ENCODE data around the gene ZCCHC10. TPM values are rescaled to one million over a fixed set of nuclear protein-coding genes. Genes with fewer than 3 reads are reported as not detected.

The ZCCHC10 gene
- total and polyA plus RNA-seq, 10 of the 15 experiments (the other 5 are each of a cell fraction or from before 2014, with no cell fraction given): 16.8 to 117 (median 53.5) TPM

DNA sequence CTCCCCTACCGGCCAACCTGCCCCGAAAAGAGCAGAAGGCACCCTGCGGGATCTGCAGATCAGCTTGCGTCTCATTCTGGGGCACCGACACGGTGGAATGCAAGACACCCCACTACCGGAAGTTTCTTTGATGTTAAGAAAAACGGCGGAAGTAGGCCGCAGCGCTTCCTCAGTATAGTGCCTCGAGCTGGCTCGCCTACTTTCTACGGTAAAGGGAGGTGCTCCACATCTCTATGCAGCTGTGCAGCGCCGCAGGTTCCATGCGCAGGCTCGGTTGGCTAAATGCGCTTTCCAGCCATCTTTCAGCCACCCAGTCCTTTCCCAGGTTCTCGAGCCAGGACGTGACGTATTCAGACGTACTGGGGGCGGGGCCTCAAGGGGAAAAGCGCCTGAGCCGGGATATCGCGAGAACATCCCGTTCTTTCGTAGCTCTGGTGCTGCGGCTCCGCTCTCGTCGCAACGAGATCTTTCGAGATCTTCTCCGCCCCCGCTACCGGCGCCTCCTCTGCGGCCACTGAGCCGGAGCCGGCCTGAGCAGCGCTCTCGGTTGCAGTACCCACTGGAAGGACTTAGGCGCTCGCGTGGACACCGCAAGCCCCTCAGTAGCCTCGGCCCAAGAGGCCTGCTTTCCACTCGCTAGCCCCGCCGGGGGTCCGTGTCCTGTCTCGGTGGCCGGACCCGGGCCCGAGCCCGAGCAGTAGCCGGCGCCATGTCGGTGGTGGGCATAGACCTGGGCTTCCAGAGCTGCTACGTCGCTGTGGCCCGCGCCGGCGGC is 25.4 kb upstream of the ZCCHC10 start, which contains the start of gene HSPA4 (continued):
- TF ChIP-seq, protein P1, sequence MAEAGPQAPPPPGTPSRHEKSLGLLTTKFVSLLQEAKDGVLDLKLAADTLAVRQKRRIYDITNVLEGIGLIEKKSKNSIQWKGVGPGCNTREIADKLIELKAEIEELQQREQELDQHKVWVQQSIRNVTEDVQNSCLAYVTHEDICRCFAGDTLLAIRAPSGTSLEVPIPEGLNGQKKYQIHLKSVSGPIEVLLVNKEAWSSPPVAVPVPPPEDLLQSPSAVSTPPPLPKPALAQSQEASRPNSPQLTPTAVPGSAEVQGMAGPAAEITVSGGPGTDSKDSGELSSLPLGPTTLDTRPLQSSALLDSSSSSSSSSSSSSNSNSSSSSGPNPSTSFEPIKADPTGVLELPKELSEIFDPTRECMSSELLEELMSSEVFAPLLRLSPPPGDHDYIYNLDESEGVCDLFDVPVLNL (IDR thresholded peaks at IDR 0.05; ENCODE audit: low read depth, low read length): no peak
- no peak for TF ChIP-seq NFYB (IDR thresholded peaks at IDR 0.05; ENCODE audit: insufficient read depth, low read depth, low read length)
- peak; percentile 51; the same call in 1 of the 2 replicates for TF ChIP-seq HCFC1 (IDR thresholded peaks at IDR 0.05; ENCODE audit: low read length)
- no peak for TF ChIP-seq WRNIP1 (IDR thresholded peaks at IDR 0.05; ENCODE audit: borderline replicate concordance, low read depth, low read length)
- TF ChIP-seq MXI1 (IDR thresholded peaks at IDR 0.05; ENCODE audit: low read depth, low read length): peak; percentile 83; the same call in 1 of the 2 replicates
- TF ChIP-seq, protein P2, sequence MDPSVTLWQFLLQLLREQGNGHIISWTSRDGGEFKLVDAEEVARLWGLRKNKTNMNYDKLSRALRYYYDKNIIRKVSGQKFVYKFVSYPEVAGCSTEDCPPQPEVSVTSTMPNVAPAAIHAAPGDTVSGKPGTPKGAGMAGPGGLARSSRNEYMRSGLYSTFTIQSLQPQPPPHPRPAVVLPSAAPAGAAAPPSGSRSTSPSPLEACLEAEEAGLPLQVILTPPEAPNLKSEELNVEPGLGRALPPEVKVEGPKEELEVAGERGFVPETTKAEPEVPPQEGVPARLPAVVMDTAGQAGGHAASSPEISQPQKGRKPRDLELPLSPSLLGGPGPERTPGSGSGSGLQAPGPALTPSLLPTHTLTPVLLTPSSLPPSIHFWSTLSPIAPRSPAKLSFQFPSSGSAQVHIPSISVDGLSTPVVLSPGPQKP (IDR thresholded peaks at IDR 0.05; ENCODE audit: low read depth, low read length): peak; percentile 78; the same call in 1 of the 2 replicates
- TF ChIP-seq, protein P3, sequence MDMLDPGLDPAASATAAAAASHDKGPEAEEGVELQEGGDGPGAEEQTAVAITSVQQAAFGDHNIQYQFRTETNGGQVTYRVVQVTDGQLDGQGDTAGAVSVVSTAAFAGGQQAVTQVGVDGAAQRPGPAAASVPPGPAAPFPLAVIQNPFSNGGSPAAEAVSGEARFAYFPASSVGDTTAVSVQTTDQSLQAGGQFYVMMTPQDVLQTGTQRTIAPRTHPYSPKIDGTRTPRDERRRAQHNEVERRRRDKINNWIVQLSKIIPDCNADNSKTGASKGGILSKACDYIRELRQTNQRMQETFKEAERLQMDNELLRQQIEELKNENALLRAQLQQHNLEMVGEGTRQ (IDR thresholded peaks at IDR 0.05; ENCODE audit: borderline replicate concordance, low read depth, low read length): no peak
- peak; percentile 54; the same call in 1 of the 2 replicates for TF ChIP-seq TCF12 (IDR thresholded peaks at IDR 0.05; ENCODE audit: low read depth, low read length)
- peak in 1 of 2 experiments; percentile 55; a peak in 2 of 4 replicates for TF ChIP-seq ETV6 (conservative IDR thresholded peaks at IDR 0.05 in 1 of 2, IDR thresholded peaks at IDR 0.05 in 1 of 2; ENCODE audit: borderline replicate concordance in 1 of 2, low read depth in 1 of 2)
- no peak for TF ChIP-seq ZNF24 (IDR thresholded peaks at IDR 0.05)
- TF ChIP-seq CBX5 (IDR thresholded peaks at IDR 0.05; ENCODE audit: low read depth): no peak
- TF ChIP-seq, protein P4, sequence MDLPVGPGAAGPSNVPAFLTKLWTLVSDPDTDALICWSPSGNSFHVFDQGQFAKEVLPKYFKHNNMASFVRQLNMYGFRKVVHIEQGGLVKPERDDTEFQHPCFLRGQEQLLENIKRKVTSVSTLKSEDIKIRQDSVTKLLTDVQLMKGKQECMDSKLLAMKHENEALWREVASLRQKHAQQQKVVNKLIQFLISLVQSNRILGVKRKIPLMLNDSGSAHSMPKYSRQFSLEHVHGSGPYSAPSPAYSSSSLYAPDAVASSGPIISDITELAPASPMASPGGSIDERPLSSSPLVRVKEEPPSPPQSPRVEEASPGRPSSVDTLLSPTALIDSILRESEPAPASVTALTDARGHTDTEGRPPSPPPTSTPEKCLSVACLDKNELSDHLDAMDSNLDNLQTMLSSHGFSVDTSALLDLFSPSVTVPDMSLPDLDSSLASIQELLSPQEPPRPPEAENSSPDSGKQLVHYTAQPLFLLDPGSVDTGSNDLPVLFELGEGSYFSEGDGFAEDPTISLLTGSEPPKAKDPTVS (IDR thresholded peaks at IDR 0.05; ENCODE audit: low read depth, low read length): peak; percentile 100
- peak; percentile 95; the same call in 1 of the 2 replicates for TF ChIP-seq RCOR1 (conservative IDR thresholded peaks at IDR 0.05; ENCODE audit: low read depth, low read length)
- TF ChIP-seq, protein P5, sequence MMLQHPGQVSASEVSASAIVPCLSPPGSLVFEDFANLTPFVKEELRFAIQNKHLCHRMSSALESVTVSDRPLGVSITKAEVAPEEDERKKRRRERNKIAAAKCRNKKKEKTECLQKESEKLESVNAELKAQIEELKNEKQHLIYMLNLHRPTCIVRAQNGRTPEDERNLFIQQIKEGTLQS (IDR thresholded peaks at IDR 0.05; ENCODE audit: borderline replicate concordance, extremely low read depth, low read depth, low read length): no peak
- TF ChIP-seq LARP7 (IDR thresholded peaks at IDR 0.05): no peak; the same call in 1 of the 2 replicates
- peak; percentile 9 to 34; a peak in 1 of 4 replicates for TF ChIP-seq BHLHE40 (IDR thresholded peaks at IDR 0.05; ENCODE audit: borderline replicate concordance in 1 of 2, low read depth in 2 of 2, low read length in 1 of 2)
- TF ChIP-seq, protein P6, sequence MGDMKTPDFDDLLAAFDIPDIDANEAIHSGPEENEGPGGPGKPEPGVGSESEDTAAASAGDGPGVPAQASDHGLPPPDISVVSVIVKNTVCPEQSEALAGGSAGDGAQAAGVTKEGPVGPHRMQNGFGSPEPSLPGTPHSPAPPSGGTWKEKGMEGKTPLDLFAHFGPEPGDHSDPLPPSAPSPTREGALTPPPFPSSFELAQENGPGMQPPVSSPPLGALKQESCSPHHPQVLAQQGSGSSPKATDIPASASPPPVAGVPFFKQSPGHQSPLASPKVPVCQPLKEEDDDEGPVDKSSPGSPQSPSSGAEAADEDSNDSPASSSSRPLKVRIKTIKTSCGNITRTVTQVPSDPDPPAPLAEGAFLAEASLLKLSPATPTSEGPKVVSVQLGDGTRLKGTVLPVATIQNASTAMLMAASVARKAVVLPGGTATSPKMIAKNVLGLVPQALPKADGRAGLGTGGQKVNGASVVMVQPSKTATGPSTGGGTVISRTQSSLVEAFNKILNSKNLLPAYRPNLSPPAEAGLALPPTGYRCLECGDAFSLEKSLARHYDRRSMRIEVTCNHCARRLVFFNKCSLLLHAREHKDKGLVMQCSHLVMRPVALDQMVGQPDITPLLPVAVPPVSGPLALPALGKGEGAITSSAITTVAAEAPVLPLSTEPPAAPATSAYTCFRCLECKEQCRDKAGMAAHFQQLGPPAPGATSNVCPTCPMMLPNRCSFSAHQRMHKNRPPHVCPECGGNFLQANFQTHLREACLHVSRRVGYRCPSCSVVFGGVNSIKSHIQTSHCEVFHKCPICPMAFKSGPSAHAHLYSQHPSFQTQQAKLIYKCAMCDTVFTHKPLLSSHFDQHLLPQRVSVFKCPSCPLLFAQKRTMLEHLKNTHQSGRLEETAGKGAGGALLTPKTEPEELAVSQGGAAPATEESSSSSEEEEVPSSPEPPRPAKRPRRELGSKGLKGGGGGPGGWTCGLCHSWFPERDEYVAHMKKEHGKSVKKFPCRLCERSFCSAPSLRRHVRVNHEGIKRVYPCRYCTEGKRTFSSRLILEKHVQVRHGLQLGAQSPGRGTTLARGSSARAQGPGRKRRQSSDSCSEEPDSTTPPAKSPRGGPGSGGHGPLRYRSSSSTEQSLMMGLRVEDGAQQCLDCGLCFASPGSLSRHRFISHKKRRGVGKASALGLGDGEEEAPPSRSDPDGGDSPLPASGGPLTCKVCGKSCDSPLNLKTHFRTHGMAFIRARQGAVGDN (IDR thresholded peaks at IDR 0.05): peak; percentile 51
- no peak for TF ChIP-seq KAT2A (conservative IDR thresholded peaks at IDR 0.05; ENCODE audit: control insufficient read depth, low read depth, low read length)
- TF ChIP-seq ZBED1 (IDR thresholded peaks at IDR 0.05; ENCODE audit: borderline replicate concordance): peak; percentile 65; the same call in 1 of the 2 replicates
